Liver (tissue), 9 donors: Measurements from ENCODE around the gene FBXO48. TPM values are rescaled to one million over a fixed set of nuclear protein-coding genes. Genes with fewer than 3 reads are reported as not detected.
A peak's percentile ranks its signal among the peaks of the same experiment; 100 is the strongest.

Experiments
- DNase-seq: peaks from one replicate; pipeline ENCODE4 v3.0.0-alpha.2; 2017; ENCODE audit warnings: low spot score
- H3K27ac ChIP-seq, 2 donors: one replicate each; pipeline ENCODE4 v1.7.0; 2013; ENCODE audit warnings: inconsistent platforms in 2 of 2, low read length in 2 of 2, control low read depth in 1 of 2, low read depth in 1 of 2, mild to moderate bottlenecking in 1 of 2
- H3K27me3 ChIP-seq, 4 donors: one replicate each; pipeline versions ENCODE4 v1.6.1 to v1.7.0; 2013; ENCODE audit warnings: low read length in 3 of 4, inconsistent platforms in 1 of 4, mild to moderate bottlenecking in 1 of 4, moderate library complexity in 1 of 4; ENCODE audit not compliant: control insufficient read depth in 4 of 4, insufficient read depth in 4 of 4
- H3K36me3 ChIP-seq, 4 donors: one replicate each; pipeline versions ENCODE4 v1.6.1 to v1.7.0; 2013; ENCODE audit warnings: low read length in 3 of 4, mild to moderate bottlenecking in 3 of 4, low read depth in 1 of 4, moderate library complexity in 1 of 4; ENCODE audit not compliant: control insufficient read depth in 4 of 4, insufficient read depth in 3 of 4
- H3K4me1 ChIP-seq, 4 donors: one replicate each; pipeline versions ENCODE4 v1.6.1 to v1.7.0; 2013; ENCODE audit warnings: low read length in 3 of 4, mild to moderate bottlenecking in 3 of 4, moderate library complexity in 1 of 4; ENCODE audit not compliant: control insufficient read depth in 4 of 4, insufficient read depth in 4 of 4
- H3K4me3 ChIP-seq, 3 donors: one replicate each; pipeline versions ENCODE4 v1.6.1 to v1.7.0; 2013; ENCODE audit warnings: low read length in 3 of 3, control low read depth in 1 of 3, low read depth in 1 of 3, mild to moderate bottlenecking in 1 of 3
- H3K9ac ChIP-seq, 2 donors: one replicate each; pipeline ENCODE4 v1.7.0; 2013; ENCODE audit warnings: low read length in 2 of 2, mild to moderate bottlenecking in 2 of 2, moderate library complexity in 2 of 2, control low read depth in 1 of 2, low read depth in 1 of 2
- H3K9me3 ChIP-seq, 4 donors: one replicate each; pipeline versions ENCODE4 v1.6.1 to v1.7.0; 2013; ENCODE audit warnings: low read length in 3 of 4; ENCODE audit not compliant: control insufficient read depth in 4 of 4
- CTCF ChIP-seq: fragments of 150-350 bp; IDR thresholded peaks from 2 replicates; pipeline ENCODE4 v1.5.1; 2017; ENCODE audit warnings: improper control_type of control experiment, low read depth, low read length; ENCODE audit not compliant: missing input control
- EGR1 ChIP-seq, 2 donors: IDR thresholded peaks; 2 replicates each; pipeline ENCODE4 v1.6.1; 2016 to 2018; ENCODE audit warnings: antibody characterized with exemption in 2 of 2, low read depth in 2 of 2
- FOXA1 ChIP-seq: IDR thresholded peaks from 2 replicates; pipeline ENCODE4 v1.6.1; 2016; ENCODE audit warnings: antibody characterized with exemption
- FOXA2 ChIP-seq: IDR thresholded peaks from 2 replicates; pipeline ENCODE4 v1.6.1; 2016; ENCODE audit warnings: antibody characterized with exemption
- RAD21 ChIP-seq, 2 donors: IDR thresholded peaks; 2 replicates each; pipeline ENCODE4 v1.6.1; 2016; ENCODE audit warnings: antibody characterized with exemption in 2 of 2, mild to moderate bottlenecking in 2 of 2
- RXRA ChIP-seq, 2 donors: IDR thresholded peaks; 2 replicates each; pipeline ENCODE4 v1.6.1; 2017 to 2018; ENCODE audit warnings: antibody characterized with exemption in 2 of 2, mild to moderate bottlenecking in 1 of 2
- SP1 ChIP-seq: IDR thresholded peaks from 2 replicates; pipeline ENCODE4 v1.6.1; 2018; ENCODE audit warnings: antibody characterized with exemption, mild to moderate bottlenecking
- YY1 ChIP-seq: IDR thresholded peaks from 2 replicates; pipeline ENCODE4 v1.6.1; 2016; ENCODE audit warnings: antibody characterized with exemption, mild to moderate bottlenecking
- WGBS: extraction: QIAGEN DNeasy Blood & Tissue Kit; methylation state at CpG from one replicate; pipeline ENCODE4 v1.1.7; 2013; 5-methylcytosine and 5-hydroxymethylcytosine counted together
- polyA plus RNA-seq, 2 donors: library from polyadenylated mRNA; stranded (reverse) in 1 of 2; unstranded in 1 of 2; fragments of 200-250 nt in 1 of 2; fragments of >200 nt in 1 of 2; fragmentation: Nextera tagmentation in 1 of 2; extraction: Ambion mirVana in 1 of 2; gene quantifications; one replicate each; pipeline versions ENCODE4 v1.2.1 to v1.2.3, GENCODE V29; 2013 to 2015
- total RNA-seq, 2 donors: library from RNA; depleted of rRNA; stranded (reverse); fragments of >200 nt; gene quantifications; one replicate each; pipeline ENCODE4 v1.2.3, GENCODE V29; 2014
- TF ChIP-seq, protein P1 (sequence below): IDR thresholded peaks from 2 replicates; pipeline ENCODE4 v1.6.1; 2016; ENCODE audit warnings: antibody characterized with exemption
- TF ChIP-seq, protein P2 (sequence below): IDR thresholded peaks from 2 replicates; pipeline ENCODE4 v1.6.1; 2016; ENCODE audit warnings: antibody characterized with exemption, mild to moderate bottlenecking
- donor health status: healthy.
- donor health status: healthy.
- donor health status: healthy.
- donor health status: healthy.
- donor health status: healthy.

FBXO48 gene
- total and polyA plus RNA-seq, 4 donors: 0.45 to 1.0 (median 0.75) TPM

DNA sequence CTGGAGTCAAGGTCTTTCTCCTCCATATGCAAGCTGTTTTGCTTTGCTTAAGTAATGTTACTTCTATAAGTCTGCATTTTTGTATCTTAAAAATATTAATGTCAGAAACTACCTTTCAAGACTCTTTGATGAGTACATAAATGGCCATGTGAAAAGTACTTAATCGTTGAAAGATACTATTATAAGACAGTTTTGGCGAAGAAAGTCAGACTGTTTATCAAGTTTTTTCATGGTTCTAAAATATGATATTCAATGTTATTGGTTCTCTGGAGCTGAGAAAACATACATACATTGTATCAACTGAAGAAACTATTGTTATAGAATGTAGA is 25.1 kb downstream of the FBXO48 start (continued):
- TF ChIP-seq SP1 (no peak), FOXA2 (no peak), FOXA1 (no peak)

DNA sequence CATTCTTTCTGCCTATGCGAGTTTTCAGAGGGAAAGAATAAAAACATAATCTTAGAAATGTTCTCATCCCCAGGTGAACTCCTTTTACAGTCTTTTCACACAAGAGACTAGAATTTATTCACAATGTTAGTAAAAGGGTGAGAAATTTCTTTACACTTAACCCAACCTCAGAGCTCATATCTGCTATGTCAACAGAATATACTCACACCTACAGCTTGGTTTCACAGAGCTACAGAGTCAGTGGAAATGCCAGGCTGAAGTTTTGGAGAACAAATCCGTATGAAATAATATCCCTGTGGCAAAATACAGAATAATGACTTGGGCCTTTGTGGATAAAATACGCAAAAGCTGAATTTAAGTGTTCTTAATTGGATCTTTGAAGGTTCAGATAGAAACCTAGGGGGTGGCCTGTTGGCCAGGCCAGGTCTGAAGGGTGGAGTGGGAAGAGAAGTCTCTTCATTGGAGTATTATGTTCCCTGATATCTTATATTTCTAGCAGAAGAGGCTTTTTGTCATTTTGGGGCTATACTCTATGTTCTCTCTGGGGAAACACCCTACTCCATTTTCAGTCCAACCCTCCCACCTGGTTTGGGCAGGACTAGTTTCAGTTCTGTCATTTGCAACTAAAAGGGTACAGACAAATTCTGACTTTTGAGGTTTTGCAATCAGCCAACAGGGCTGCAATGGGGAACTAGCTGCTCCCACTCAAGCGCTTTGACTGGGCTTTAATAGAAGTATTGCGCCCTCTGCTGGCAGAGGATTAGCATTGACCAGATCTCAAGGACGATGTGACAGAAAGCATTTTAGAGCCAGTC is 25.7 kb downstream of the FBXO48 start:
- no peaks in the 10 kb centered on the region for H3K36me3 ChIP-seq

More for the DNA sequence above, 25.7 kb downstream of the FBXO48 start:
- H3K27me3 ChIP-seq: no peaks in the 10 kb centered on the region
- H3K9ac ChIP-seq: peak overlapping the region in 1 of 2 donors; percentile 23
- H3K27ac ChIP-seq: peak overlapping the region; percentile 70 to 72
- 43% methylated on average over 6 of the region's 6 CpGs for WGBS
- peaks cover 2 to 18% (median 8%) of the 10 kb centered on the region in 4 donors for H3K4me1 ChIP-seq
- DNase-seq: peak; percentile 84
- TF ChIP-seq, protein P1, sequence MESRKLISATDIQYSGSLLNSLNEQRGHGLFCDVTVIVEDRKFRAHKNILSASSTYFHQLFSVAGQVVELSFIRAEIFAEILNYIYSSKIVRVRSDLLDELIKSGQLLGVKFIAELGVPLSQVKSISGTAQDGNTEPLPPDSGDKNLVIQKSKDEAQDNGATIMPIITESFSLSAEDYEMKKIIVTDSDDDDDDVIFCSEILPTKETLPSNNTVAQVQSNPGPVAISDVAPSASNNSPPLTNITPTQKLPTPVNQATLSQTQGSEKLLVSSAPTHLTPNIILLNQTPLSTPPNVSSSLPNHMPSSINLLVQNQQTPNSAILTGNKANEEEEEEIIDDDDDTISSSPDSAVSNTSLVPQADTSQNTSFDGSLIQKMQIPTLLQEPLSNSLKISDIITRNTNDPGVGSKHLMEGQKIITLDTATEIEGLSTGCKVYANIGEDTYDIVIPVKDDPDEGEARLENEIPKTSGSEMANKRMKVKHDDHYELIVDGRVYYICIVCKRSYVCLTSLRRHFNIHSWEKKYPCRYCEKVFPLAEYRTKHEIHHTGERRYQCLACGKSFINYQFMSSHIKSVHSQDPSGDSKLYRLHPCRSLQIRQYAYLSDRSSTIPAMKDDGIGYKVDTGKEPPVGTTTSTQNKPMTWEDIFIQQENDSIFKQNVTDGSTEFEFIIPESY: peak; percentile 11
- TF ChIP-seq EGR1 (IDR thresholded peaks at IDR 0.05; ENCODE audit: low read depth in 2 of 2) (no peak), YY1 (peak; percentile 46), RAD21 (IDR thresholded peaks at IDR 0.05) (peak; percentile 98 to 99), RXRA (IDR thresholded peaks at IDR 0.05) (peak in 1 of 2 donors; percentile 46), SP1 (peak; percentile 34), CTCF (peak; percentile 93)
- TF ChIP-seq, protein P2, sequence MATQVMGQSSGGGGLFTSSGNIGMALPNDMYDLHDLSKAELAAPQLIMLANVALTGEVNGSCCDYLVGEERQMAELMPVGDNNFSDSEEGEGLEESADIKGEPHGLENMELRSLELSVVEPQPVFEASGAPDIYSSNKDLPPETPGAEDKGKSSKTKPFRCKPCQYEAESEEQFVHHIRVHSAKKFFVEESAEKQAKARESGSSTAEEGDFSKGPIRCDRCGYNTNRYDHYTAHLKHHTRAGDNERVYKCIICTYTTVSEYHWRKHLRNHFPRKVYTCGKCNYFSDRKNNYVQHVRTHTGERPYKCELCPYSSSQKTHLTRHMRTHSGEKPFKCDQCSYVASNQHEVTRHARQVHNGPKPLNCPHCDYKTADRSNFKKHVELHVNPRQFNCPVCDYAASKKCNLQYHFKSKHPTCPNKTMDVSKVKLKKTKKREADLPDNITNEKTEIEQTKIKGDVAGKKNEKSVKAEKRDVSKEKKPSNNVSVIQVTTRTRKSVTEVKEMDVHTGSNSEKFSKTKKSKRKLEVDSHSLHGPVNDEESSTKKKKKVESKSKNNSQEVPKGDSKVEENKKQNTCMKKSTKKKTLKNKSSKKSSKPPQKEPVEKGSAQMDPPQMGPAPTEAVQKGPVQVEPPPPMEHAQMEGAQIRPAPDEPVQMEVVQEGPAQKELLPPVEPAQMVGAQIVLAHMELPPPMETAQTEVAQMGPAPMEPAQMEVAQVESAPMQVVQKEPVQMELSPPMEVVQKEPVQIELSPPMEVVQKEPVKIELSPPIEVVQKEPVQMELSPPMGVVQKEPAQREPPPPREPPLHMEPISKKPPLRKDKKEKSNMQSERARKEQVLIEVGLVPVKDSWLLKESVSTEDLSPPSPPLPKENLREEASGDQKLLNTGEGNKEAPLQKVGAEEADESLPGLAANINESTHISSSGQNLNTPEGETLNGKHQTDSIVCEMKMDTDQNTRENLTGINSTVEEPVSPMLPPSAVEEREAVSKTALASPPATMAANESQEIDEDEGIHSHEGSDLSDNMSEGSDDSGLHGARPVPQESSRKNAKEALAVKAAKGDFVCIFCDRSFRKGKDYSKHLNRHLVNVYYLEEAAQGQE: no peak
- H3K9me3 ChIP-seq: no peaks in the 10 kb centered on the region
- no peak overlapping the region for H3K4me3 ChIP-seq
